Prostate gland (tissue), 2 donors: ENCODE results near the gene LZTR1. TPM values are rescaled to one million over a fixed set of nuclear protein-coding genes. Genes with fewer than 3 reads are reported as not detected.

Source experiments
- DNase-seq: peaks from one replicate; pipeline ENCODE4 v3.0.0-alpha.2; 2019; ENCODE audit warnings: low spot score
- H3K27ac ChIP-seq, 2 donors: fragments of 200-600 bp; sonication (generic); 2 replicates each; pipeline ENCODE4 v1.5.1; 2017 to 2019
- H3K27me3 ChIP-seq: fragments of 200-600 bp; sonication (generic); replicated peaks from 2 replicates; pipeline ENCODE4 v1.5.1; 2019; ENCODE audit not compliant: insufficient read depth
- H3K36me3 ChIP-seq, 2 donors: fragments of 200-600 bp; sonication (generic); 1 replicate in 1 of 2; 2 replicates in 1 of 2; pipeline versions ENCODE4 v1.5.1 to v1.8.1; 2017 to 2019
- H3K4me1 ChIP-seq: fragments of 200-600 bp; sonication (generic); replicated peaks from 2 replicates; pipeline ENCODE4 v1.5.1; 2019
- H3K4me3 ChIP-seq, 2 donors: fragments of 200-600 bp; sonication (generic); 2 replicates each; pipeline ENCODE4 v1.5.1; 2017 to 2019
- H3K9me3 ChIP-seq: fragments of 200-600 bp; sonication (generic); 2 replicates; pipeline ENCODE4 v1.5.1; 2017
- POLR2A ChIP-seq: fragments of 450-650 bp; IDR thresholded peaks from one replicate; pipeline ENCODE4 v1.6.1; 2016; ENCODE audit warnings: antibody characterized with exemption, mild to moderate bottlenecking
- POLR2AphosphoS5 ChIP-seq: sonication (generic); formaldehyde crosslinking; IDR thresholded peaks from one replicate; pipeline ENCODE4 v1.6.1; 2017; ENCODE audit warnings: antibody characterized with exemption
- WGBS: methylation state at CpG from one replicate; pipeline ENCODE4 v1.1.5; 2018; 5-methylcytosine and 5-hydroxymethylcytosine counted together
- intact Hi-C: fragments of 100-400 bp; cut with DNase I; formaldehyde crosslinking; loops from one replicate; pipeline ENCODE4 v1.14.2; 2022
- total RNA-seq, 2 donors: library from RNA; depleted of rRNA; stranded (reverse); fragments of >200 nt; gene quantifications; one replicate each; pipeline ENCODE4 v1.1.0, GENCODE V29; 2016
- TF ChIP-seq, protein P1 (sequence below), 4 experiments: fragments of 200-600 bp in 2 of 4; fragments of 450-650 bp in 2 of 4; sonication (generic) in 2 of 4; IDR thresholded peaks; 1 replicate in 3 of 4; 2 replicates in 1 of 4; pipeline ENCODE4 v1.5.1; 2016 to 2019; ENCODE audit warnings: antibody characterized with exemption in 4 of 4, mild to moderate bottlenecking in 2 of 4, moderate library complexity in 2 of 4

LZTR1 gene
- total RNA-seq, 2 donors from 2014 or later = 41.5 to 48.9 TPM

- intact Hi-C loops = no loop called here
- Histone ChIP-seq H3K27me3 (no peaks in the 10 kb centered on the region), H3K4me3 (no peak overlapping the region), H3K4me1 (peaks cover 5% of the 10 kb centered on the region), H3K36me3 (no peaks in the 10 kb centered on the region), H3K27ac (no peak overlapping the region), H3K9me3 (no peaks in the 10 kb centered on the region)
- no peak for DNase-seq
- WGBS = 87% methylated on average over 24 of the region's 24 CpGs
- TF ChIP-seq, protein P1, sequence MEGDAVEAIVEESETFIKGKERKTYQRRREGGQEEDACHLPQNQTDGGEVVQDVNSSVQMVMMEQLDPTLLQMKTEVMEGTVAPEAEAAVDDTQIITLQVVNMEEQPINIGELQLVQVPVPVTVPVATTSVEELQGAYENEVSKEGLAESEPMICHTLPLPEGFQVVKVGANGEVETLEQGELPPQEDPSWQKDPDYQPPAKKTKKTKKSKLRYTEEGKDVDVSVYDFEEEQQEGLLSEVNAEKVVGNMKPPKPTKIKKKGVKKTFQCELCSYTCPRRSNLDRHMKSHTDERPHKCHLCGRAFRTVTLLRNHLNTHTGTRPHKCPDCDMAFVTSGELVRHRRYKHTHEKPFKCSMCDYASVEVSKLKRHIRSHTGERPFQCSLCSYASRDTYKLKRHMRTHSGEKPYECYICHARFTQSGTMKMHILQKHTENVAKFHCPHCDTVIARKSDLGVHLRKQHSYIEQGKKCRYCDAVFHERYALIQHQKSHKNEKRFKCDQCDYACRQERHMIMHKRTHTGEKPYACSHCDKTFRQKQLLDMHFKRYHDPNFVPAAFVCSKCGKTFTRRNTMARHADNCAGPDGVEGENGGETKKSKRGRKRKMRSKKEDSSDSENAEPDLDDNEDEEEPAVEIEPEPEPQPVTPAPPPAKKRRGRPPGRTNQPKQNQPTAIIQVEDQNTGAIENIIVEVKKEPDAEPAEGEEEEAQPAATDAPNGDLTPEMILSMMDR (IDR thresholded peaks at IDR 0.05) = no peak
- TF ChIP-seq POLR2A (no peak), POLR2AphosphoS5 (no peak)
These were observed 5.7 kb upstream of the LZTR1 start for GRCh38 chr22:20976291-20976877.

GRCh38 chr22:20977019-20977418, 5.1 kb upstream of the LZTR1 start:
- H3K27me3 ChIP-seq = no peaks in the 10 kb centered on the region
- intact Hi-C loops = no loop called here
- no peak for TF ChIP-seq POLR2AphosphoS5
- TF ChIP-seq, protein P1 (IDR thresholded peaks at IDR 0.05) = no peak
- no peak for TF ChIP-seq POLR2A
- no peak for DNase-seq
- H3K4me1 ChIP-seq = peaks cover 8% of the 10 kb centered on the region
- 72% methylated on average over 10 of the region's 11 CpGs for WGBS
- H3K9me3 ChIP-seq = no peaks in the 10 kb centered on the region
- H3K4me3 ChIP-seq = no peak overlapping the region
- H3K36me3 ChIP-seq = no peaks in the 10 kb centered on the region
- no peak overlapping the region for H3K27ac ChIP-seq

- TF ChIP-seq POLR2A (no peak), POLR2AphosphoS5 (no peak)
- TF ChIP-seq, protein P1 (IDR thresholded peaks at IDR 0.05) = no peak
- no peak for DNase-seq
- Histone ChIP-seq H3K4me3 (no peak overlapping the region), H3K4me1 (peaks cover 8% of the 10 kb centered on the region), H3K27ac (no peak overlapping the region), H3K9me3 (no peaks in the 10 kb centered on the region), H3K36me3 (no peaks in the 10 kb centered on the region), H3K27me3 (no peaks in the 10 kb centered on the region)
- intact Hi-C loops = no loop called here
- WGBS = 77% methylated on average over 15 of the region's 17 CpGs
These were observed 4.5 kb upstream of the LZTR1 start for GRCh38 chr22:20977516-20978170.

GRCh38 chr22:20978419-20978818, 3.7 kb upstream of the LZTR1 start:
- Histone ChIP-seq H3K27me3 (no peaks in the 10 kb centered on the region), H3K4me3 (no peak overlapping the region), H3K4me1 (peaks cover 13% of the 10 kb centered on the region), H3K27ac (no peak overlapping the region), H3K9me3 (no peaks in the 10 kb centered on the region), H3K36me3 (no peaks in the 10 kb centered on the region)
- intact Hi-C loops = no loop called here
- DNase-seq = no peak
- TF ChIP-seq POLR2AphosphoS5 (no peak), POLR2A (no peak)
- TF ChIP-seq, protein P1 (IDR thresholded peaks at IDR 0.05) = no peak
- 80% methylated on average over 2 of the region's 2 CpGs for WGBS

DNA sequence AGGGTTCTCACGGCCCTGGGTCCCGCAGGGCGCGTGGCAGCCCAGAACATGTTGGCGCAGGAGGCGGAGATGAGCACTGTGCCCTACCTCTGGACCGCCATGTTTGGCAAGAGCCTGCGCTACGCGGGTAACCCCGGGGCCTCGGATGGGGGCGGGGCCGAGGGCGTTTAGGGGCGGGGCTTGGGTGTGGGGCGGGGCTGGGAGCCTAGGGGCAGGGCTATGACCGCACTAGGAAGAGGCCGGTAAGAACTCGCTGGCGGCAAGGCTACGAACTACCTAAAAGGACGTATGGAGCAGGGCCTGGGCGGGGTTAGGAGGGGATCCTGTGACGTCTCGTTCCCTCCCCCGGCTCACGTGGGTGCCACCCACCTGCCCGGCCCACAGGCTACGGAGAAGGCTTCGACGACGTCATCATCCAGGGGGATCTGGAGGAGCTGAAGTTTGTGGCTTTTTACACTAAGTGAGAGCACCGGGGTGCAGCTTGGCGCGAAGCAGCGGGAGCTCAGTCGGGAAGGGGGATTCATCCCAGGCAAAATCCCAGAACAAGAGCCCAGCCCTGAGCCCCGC, 2.8 kb upstream of the LZTR1 start:
- Histone ChIP-seq H3K36me3 (no peaks in the 10 kb centered on the region), H3K9me3 (no peaks in the 10 kb centered on the region), H3K4me1 (peaks cover 13% of the 10 kb centered on the region), H3K4me3 (peak overlapping the region in 1 of 2 donors; percentile 11), H3K27ac (no peak overlapping the region), H3K27me3 (no peaks in the 10 kb centered on the region)
- TF ChIP-seq, protein P1 (IDR thresholded peaks at IDR 0.05) = no peak
- no peak for TF ChIP-seq POLR2A
- peak; percentile 60 for TF ChIP-seq POLR2AphosphoS5
- intact Hi-C loops = no loop called here
- WGBS = 10% methylated on average over 39 of the region's 39 CpGs
- peak; percentile 74 for DNase-seq
